ENCODE measurements around the gene BAG3. TPM values are rescaled to one million over a fixed set of nuclear protein-coding genes. Genes with fewer than 3 reads are reported as not detected.

Gene BAG3
- total and polyA plus RNA-seq, 3 donors from 2014 or later = 36.7 to 50.3 (median 44.8) TPM

DNA sequence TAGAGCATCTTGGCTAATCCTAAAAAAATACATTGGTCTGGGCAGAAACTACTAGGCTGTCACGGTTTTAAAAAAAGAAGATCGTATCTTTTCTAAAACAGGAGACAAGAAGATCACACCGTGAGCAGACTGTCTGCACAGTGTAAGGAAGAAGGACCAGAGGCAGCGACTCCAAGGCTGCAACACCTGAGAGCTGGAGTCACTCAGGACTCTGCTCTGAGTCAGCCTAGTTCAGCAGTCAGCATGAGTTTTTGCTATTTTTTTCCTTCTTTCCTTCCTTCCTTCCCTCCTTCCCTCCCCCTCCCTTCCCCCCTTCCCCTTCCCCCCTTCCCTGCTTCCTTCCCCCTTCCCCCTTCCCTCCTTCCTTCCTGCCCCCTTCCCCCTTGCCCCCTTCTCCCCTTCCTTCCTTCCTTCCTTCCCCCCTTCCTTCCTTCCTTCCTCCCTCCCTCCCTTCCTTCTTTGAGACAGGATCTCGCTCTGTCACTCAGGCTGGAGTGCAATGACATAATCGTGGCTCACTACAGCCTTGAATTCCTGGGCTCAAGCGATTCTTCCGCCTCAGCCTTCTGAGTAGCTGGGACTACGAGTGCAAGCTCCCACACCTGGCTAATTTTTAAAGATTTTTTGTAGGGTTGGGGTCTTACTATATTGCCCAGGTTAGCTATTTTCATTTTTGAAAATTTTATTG lies 24.4 kb downstream of the BAG3 start:
- Histone ChIP-seq H3K4me3 (no peak overlapping the region), H3K4me1 (no peaks in the 10 kb centered on the region), H3K27me3 (no peaks in the 10 kb centered on the region), H3K36me3 (ENCODE audit: low read depth, missing control alignments) (no peaks in the 10 kb centered on the region), H3K9me3 (no peaks in the 10 kb centered on the region), H3K27ac (no peak overlapping the region)
- TF ChIP-seq POLR2A (IDR thresholded peaks at IDR 0.05) = no peak
- TF ChIP-seq, protein P1, sequence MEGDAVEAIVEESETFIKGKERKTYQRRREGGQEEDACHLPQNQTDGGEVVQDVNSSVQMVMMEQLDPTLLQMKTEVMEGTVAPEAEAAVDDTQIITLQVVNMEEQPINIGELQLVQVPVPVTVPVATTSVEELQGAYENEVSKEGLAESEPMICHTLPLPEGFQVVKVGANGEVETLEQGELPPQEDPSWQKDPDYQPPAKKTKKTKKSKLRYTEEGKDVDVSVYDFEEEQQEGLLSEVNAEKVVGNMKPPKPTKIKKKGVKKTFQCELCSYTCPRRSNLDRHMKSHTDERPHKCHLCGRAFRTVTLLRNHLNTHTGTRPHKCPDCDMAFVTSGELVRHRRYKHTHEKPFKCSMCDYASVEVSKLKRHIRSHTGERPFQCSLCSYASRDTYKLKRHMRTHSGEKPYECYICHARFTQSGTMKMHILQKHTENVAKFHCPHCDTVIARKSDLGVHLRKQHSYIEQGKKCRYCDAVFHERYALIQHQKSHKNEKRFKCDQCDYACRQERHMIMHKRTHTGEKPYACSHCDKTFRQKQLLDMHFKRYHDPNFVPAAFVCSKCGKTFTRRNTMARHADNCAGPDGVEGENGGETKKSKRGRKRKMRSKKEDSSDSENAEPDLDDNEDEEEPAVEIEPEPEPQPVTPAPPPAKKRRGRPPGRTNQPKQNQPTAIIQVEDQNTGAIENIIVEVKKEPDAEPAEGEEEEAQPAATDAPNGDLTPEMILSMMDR (IDR thresholded peaks at IDR 0.05) = no peak
- intact Hi-C loops (cut with DNase I; ENCODE audit: low total_unique reads) = no loop called here
- DNase-seq = no peak
- 78 to 80% methylated on average over 8 of the region's 9 CpGs for WGBS, 2 donors

GRCh38 chr10:119677126-119677525 lies 25.9 kb downstream of the BAG3 start:
- H3K4me3 ChIP-seq = no peak overlapping the region
- 84 to 86% methylated on average over 6 of the region's 6 CpGs for WGBS, 2 donors
- H3K4me1 ChIP-seq = no peaks in the 10 kb centered on the region
- H3K36me3 ChIP-seq (ENCODE audit: low read depth, missing control alignments) = no peaks in the 10 kb centered on the region
- H3K27ac ChIP-seq = no peak overlapping the region
- H3K9me3 ChIP-seq = no peaks in the 10 kb centered on the region
- no peaks in the 10 kb centered on the region for H3K27me3 ChIP-seq
- no peak for DNase-seq
- intact Hi-C loops (cut with DNase I; ENCODE audit: low total_unique reads) = no loop called here
- TF ChIP-seq POLR2A (IDR thresholded peaks at IDR 0.05) = no peak
- TF ChIP-seq, protein P1 (IDR thresholded peaks at IDR 0.05) = no peak

DNA sequence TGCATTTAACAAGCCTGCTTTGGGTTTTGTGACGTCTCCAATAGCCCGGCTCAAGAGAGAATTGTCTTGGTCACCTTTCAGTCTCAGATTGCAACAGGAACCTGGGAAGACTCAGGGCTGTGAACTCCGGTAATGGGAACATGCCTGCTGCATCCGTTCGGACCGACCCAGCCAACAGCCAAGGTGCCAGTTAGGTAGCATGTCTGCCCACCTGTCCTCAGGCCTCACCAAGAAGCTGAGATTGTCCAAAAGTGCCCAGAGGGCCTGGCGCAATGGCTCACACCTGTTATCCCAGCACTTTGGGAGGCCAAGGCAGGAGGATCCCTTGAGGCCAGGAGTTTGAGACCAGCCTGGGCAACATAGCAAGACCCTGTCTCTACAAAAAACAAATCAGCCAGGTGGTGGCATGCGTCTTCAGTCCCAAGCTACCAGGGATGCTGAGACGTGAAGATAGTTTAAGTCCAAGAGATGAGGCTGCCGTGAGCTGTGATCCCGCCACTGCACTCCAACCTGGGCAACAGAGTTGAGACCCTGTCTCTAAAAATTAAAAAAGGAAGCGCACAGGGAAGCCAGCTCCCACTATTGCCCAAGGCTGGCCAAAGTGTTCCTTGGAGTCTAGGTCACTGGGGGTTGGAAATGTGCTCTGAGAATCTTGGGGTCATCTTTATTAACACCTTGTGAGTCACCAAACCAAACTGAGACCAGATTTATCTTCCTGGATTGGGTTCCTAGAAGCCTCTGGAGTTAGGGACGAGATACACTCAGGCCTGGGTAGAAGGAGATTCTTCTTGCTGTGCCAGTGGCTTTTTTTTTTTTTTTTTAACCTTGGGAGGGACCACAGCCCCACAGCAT lies 26.9 kb downstream of the BAG3 start:
- H3K36me3 ChIP-seq (ENCODE audit: low read depth, missing control alignments) = no peaks in the 10 kb centered on the region
- H3K9me3 ChIP-seq = no peaks in the 10 kb centered on the region
- DNase-seq = no peak
- H3K27me3 ChIP-seq = no peaks in the 10 kb centered on the region
- no peak overlapping the region for H3K4me3 ChIP-seq
- 89 to 93% methylated on average over 11 to 13 of the region's 13 CpGs for WGBS, 2 donors
- intact Hi-C loops (cut with DNase I; ENCODE audit: low total_unique reads) = no loop called here
- no peaks in the 10 kb centered on the region for H3K4me1 ChIP-seq
- TF ChIP-seq POLR2A (IDR thresholded peaks at IDR 0.05) = no peak
- TF ChIP-seq, protein P1 (IDR thresholded peaks at IDR 0.05) = no peak
- no peak overlapping the region for H3K27ac ChIP-seq

DNA sequence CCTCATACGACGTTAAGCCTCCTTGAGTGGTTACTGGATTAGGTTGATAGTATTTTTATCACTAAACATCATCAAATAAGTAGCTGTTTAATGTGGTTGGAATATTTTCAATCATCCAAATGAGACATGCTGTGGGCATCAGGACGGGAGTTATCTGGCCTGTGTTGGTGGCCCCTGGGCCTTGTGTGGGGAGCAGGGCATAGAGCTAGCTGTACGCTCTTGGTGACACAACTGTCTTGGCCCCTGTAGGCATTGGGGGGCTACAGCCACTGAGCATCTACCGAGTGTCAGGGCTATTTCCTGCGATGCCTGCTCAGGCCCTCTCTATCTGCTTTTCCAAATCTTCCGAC lies 28.3 kb downstream of the BAG3 start:
- H3K9me3 ChIP-seq = no peaks in the 10 kb centered on the region
- no peak for DNase-seq
- no peaks in the 10 kb centered on the region for H3K27me3 ChIP-seq
- H3K4me1 ChIP-seq = no peaks in the 10 kb centered on the region
- 87 to 94% methylated on average over 7 of the region's 7 CpGs for WGBS, 2 donors
- intact Hi-C loops (cut with DNase I; ENCODE audit: low total_unique reads) = no loop called here
- TF ChIP-seq, protein P1 (IDR thresholded peaks at IDR 0.05) = no peak
- no peak for TF ChIP-seq POLR2A (IDR thresholded peaks at IDR 0.05)
- H3K36me3 ChIP-seq (ENCODE audit: low read depth, missing control alignments) = no peaks in the 10 kb centered on the region
- no peak overlapping the region for H3K4me3 ChIP-seq
- no peak overlapping the region for H3K27ac ChIP-seq
